Astrocyte (in vitro differentiated cells and primary cell): ENCODE measurements around the gene TTYH2. TPM values are rescaled to one million over a fixed set of nuclear protein-coding genes. Genes with fewer than 3 reads are reported as not detected.

Source experiments
- DNase-seq: peaks from one replicate; pipeline ENCODE4 v3.0.0-alpha.2; 2010; ENCODE audit warnings: low read depth
- FAIRE-seq: peaks from 2 replicates; lab custom pipeline; 2011; peaks lifted over from hg19 to GRCh38; lab: Jason Lieb, UNC
- H2AFZ ChIP-seq: 2 replicates; pipeline ENCODE4 v1.6.0; 2012; ENCODE audit warnings: low read depth, low read length, inconsistent platforms
- H3K27ac ChIP-seq: 2 replicates; pipeline ENCODE4 v1.5.1; 2011; ENCODE audit warnings: low read depth, low read length, inconsistent platforms
- H3K27me3 ChIP-seq: 2 replicates; pipeline ENCODE4 v1.6.0; 2011; ENCODE audit warnings: low read length, inconsistent platforms; ENCODE audit not compliant: insufficient read depth
- H3K36me3 ChIP-seq: 2 replicates; pipeline ENCODE4 v1.5.1; 2011; ENCODE audit warnings: low read length, inconsistent platforms; ENCODE audit not compliant: insufficient read depth
- H3K4me1 ChIP-seq: 2 replicates; pipeline ENCODE4 v1.5.1; 2011; ENCODE audit warnings: low read length, inconsistent platforms; ENCODE audit not compliant: insufficient read depth
- H3K4me2 ChIP-seq: 2 replicates; pipeline ENCODE4 v1.6.0; 2012; ENCODE audit warnings: low read length, inconsistent platforms
- H3K4me3 ChIP-seq: 2 replicates; pipeline ENCODE4 v1.5.1; 2011; ENCODE audit warnings: low read depth, mild to moderate bottlenecking, low read length, inconsistent platforms; ENCODE audit not compliant: insufficient read depth
- H3K79me2 ChIP-seq: 2 replicates; pipeline ENCODE4 v1.6.0; 2012; ENCODE audit warnings: mild to moderate bottlenecking, low read length, inconsistent platforms; ENCODE audit not compliant: insufficient read depth
- H3K9ac ChIP-seq: 2 replicates; pipeline ENCODE4 v1.6.0; 2012; ENCODE audit warnings: mild to moderate bottlenecking, low read length, inconsistent platforms
- H3K9me3 ChIP-seq: 2 replicates; pipeline ENCODE4 v1.5.1; 2012; ENCODE audit warnings: low read depth, mild to moderate bottlenecking, low read length, inconsistent platforms; ENCODE audit not compliant: insufficient read depth
- H4K20me1 ChIP-seq: 2 replicates; pipeline ENCODE4 v1.6.0; 2012; ENCODE audit warnings: low read length, inconsistent platforms; ENCODE audit not compliant: insufficient read depth
- H3K27ac Mint-ChIP-seq: one replicate; pipeline ENCODE4 v1.8.0; 2021; ENCODE audit warnings: mild to moderate bottlenecking, mixed read lengths; ENCODE audit not compliant: unreplicated experiment
- H3K27me3 Mint-ChIP-seq: one replicate; pipeline ENCODE4 v1.8.0; 2021; ENCODE audit warnings: low read depth, mixed read lengths; ENCODE audit not compliant: unreplicated experiment
- H3K36me3 Mint-ChIP-seq: one replicate; pipeline ENCODE4 v1.8.0; 2021; ENCODE audit warnings: low read depth, mixed read lengths; ENCODE audit not compliant: unreplicated experiment
- H3K4me1 Mint-ChIP-seq: one replicate; pipeline ENCODE4 v1.8.0; 2021; ENCODE audit warnings: low read depth, mixed read lengths; ENCODE audit not compliant: unreplicated experiment
- H3K4me3 Mint-ChIP-seq: one replicate; pipeline ENCODE4 v1.8.0; 2021; ENCODE audit warnings: mild to moderate bottlenecking, moderate library complexity, mixed read lengths; ENCODE audit not compliant: unreplicated experiment
- H3K9me3 Mint-ChIP-seq: one replicate; pipeline ENCODE4 v1.8.0; 2021; ENCODE audit warnings: mild to moderate bottlenecking, mixed read lengths; ENCODE audit not compliant: unreplicated experiment
- EZH2 ChIP-seq: IDR thresholded peaks from 2 replicates; pipeline ENCODE4 v1.6.1; 2012; ENCODE audit warnings: mild to moderate bottlenecking, low read length, inconsistent platforms; ENCODE audit not compliant: insufficient read depth
- total RNA-seq: library from RNA; stranded (reverse); gene quantifications from 2 replicates; pipeline ENCODE4 v1.2.1, GENCODE V29; 2021
- TF ChIP-seq, protein P1 (sequence below): IDR thresholded peaks from 2 replicates; pipeline ENCODE4 v1.5.1; 2011; ENCODE audit warnings: low read depth, mild to moderate bottlenecking, inconsistent platforms, low read length, moderate library complexity; ENCODE audit not compliant: insufficient read depth

TTYH2 gene
- total RNA-seq, 1 donor from 2014 or later: 8.0 TPM

DNA sequence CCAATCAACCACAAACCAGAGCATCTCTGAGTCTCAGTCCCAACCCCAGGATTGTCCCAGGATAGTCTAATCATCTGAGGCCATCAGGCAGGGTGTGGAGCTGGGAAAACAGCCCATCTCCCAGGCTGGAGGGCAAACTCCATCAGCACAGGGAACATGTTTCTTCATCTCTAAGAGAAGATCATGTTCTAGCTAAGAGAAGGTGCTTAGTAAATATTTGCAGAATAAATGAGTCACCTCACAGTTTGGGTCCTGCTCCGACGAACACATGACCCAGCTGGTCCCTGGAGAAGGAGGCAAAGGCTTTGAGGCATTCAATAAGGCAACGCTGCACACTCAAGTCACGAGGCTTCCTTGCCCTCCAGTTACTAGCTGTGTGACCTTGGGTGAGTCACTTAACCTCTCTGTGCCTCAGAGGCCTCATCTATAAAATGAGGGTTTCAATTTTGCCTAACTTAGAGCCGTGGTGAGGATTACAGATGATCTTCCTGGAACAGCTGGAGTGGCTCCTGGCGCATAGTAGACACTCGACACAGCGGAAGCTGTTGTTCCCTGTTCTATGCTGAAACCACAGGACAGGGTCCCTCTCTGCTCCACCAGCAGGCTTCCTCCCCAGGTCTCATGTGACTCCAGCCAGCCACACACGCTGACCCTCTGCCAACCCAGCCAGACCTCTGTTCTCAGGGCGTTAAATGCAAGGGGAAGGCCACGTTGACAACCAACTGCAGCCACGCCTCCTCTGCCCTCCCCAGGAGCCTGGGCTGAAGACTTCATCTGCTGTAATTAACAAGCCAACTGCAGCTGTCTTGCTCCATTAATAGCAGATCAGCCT is 20.2 kb upstream of the TTYH2 start:
- Mint-ChIP-seq H3K27me3 (peaks cover 57% of the 10 kb centered on the region), H3K4me3 (no peak overlapping the region), H3K9me3 (no peaks in the 10 kb centered on the region), H3K27ac (no peak overlapping the region), H3K36me3 (no peaks in the 10 kb centered on the region), H3K4me1 (peaks cover 3% of the 10 kb centered on the region)
- no peak overlapping the region for H3K4me3 ChIP-seq
- H3K4me2 ChIP-seq: no peak overlapping the region
- H3K9ac ChIP-seq: no peak overlapping the region
- no peak for TF ChIP-seq EZH2
- TF ChIP-seq, protein P1, sequence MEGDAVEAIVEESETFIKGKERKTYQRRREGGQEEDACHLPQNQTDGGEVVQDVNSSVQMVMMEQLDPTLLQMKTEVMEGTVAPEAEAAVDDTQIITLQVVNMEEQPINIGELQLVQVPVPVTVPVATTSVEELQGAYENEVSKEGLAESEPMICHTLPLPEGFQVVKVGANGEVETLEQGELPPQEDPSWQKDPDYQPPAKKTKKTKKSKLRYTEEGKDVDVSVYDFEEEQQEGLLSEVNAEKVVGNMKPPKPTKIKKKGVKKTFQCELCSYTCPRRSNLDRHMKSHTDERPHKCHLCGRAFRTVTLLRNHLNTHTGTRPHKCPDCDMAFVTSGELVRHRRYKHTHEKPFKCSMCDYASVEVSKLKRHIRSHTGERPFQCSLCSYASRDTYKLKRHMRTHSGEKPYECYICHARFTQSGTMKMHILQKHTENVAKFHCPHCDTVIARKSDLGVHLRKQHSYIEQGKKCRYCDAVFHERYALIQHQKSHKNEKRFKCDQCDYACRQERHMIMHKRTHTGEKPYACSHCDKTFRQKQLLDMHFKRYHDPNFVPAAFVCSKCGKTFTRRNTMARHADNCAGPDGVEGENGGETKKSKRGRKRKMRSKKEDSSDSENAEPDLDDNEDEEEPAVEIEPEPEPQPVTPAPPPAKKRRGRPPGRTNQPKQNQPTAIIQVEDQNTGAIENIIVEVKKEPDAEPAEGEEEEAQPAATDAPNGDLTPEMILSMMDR: no peak
- H3K27ac ChIP-seq: no peak overlapping the region
- H3K36me3 ChIP-seq: no peaks in the 10 kb centered on the region
- no peaks in the 10 kb centered on the region for H3K4me1 ChIP-seq
- H3K9me3 ChIP-seq: no peaks in the 10 kb centered on the region
- DNase-seq (no peak), FAIRE-seq (no peak)
- peaks cover 34% of the 10 kb centered on the region for H3K27me3 ChIP-seq
- H3K79me2 ChIP-seq: no peaks in the 10 kb centered on the region
- no peaks in the 10 kb centered on the region for H4K20me1 ChIP-seq
- H2AFZ ChIP-seq: no peak overlapping the region

DNA sequence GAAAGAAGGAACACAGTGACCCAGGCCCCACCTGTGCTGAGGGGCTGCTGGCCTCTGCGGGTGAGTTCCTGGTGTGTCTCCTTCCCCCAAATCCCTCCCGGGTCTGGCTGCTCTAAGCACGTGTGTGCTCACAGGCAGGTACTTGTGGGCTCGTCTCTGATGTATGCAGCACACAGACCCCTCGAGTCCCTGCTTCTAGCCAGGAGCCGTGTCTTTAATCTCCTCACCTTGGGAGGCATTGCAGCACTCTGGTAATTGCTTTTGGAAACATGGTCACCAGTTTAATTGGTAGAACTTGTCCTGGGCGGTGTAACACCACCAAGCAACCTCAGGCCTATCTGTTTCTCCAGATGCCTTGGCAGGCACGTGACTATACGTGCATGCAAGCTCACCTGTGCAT is 18.7 kb upstream of the TTYH2 start:
- FAIRE-seq (no peak), DNase-seq (no peak)
- H3K4me2 ChIP-seq: no peak overlapping the region
- Mint-ChIP-seq H3K27ac (no peak overlapping the region), H3K4me1 (peaks cover 5% of the 10 kb centered on the region), H3K36me3 (no peaks in the 10 kb centered on the region), H3K27me3 (peaks cover 60% of the 10 kb centered on the region), H3K4me3 (no peak overlapping the region), H3K9me3 (no peaks in the 10 kb centered on the region)
- H3K27ac ChIP-seq: no peak overlapping the region
- H3K79me2 ChIP-seq: no peaks in the 10 kb centered on the region
- no peaks in the 10 kb centered on the region for H3K9me3 ChIP-seq
- H2AFZ ChIP-seq: no peak overlapping the region
- TF ChIP-seq, protein P1: no peak
- TF ChIP-seq EZH2: no peak
- H3K4me1 ChIP-seq: no peaks in the 10 kb centered on the region
- no peak overlapping the region for H3K9ac ChIP-seq
- no peak overlapping the region for H3K4me3 ChIP-seq
- no peaks in the 10 kb centered on the region for H4K20me1 ChIP-seq
- H3K27me3 ChIP-seq: peaks cover 34% of the 10 kb centered on the region
- H3K36me3 ChIP-seq: no peaks in the 10 kb centered on the region
